OCI-LY1 (cell line): ENCODE measurements around the gene MRTFB.

ENCODE experiments used
- H2AFZ ChIP-seq: fragments of 200-600 bp; sonication (generic), shearing (Covaris generic); 2 replicates; pipeline ENCODE4 v1.6.0; 2014; ENCODE audit warnings: antibody characterized with exemption, mild to moderate bottlenecking, low read length
- H3F3A ChIP-seq: fragments of 200-600 bp; sonication (generic), shearing (Covaris generic); 2 replicates; pipeline ENCODE4 v1.6.0; 2014; ENCODE audit warnings: mild to moderate bottlenecking, antibody characterized with exemption, low read length, moderate library complexity; ENCODE audit not compliant: insufficient read depth
- H3K27ac ChIP-seq: fragments of 200-600 bp; sonication (generic); 2 replicates; pipeline ENCODE4 v1.5.1; 2014; ENCODE audit warnings: low read length, mixed run types, mild to moderate bottlenecking, low read depth; ENCODE audit not compliant: poor library complexity, severe bottlenecking
- H3K27me3 ChIP-seq: fragments of 200-600 bp; sonication (generic); 2 replicates; pipeline ENCODE4 v1.6.0; 2014; ENCODE audit warnings: antibody characterized with exemption, mild to moderate bottlenecking, low read length, moderate library complexity; ENCODE audit not compliant: insufficient read depth
- H3K36me3 ChIP-seq: fragments of 200-600 bp; sonication (generic); 2 replicates; pipeline ENCODE4 v1.6.1; 2014; ENCODE audit warnings: mild to moderate bottlenecking, antibody characterized with exemption, low read length, moderate library complexity, mixed read lengths; ENCODE audit not compliant: insufficient read depth
- H3K4me1 ChIP-seq: fragments of 200-600 bp; sonication (generic); 2 replicates; pipeline ENCODE4 v1.5.1; 2014; ENCODE audit warnings: mild to moderate bottlenecking, low read length, moderate library complexity; ENCODE audit not compliant: insufficient read depth, severe bottlenecking
- H3K4me2 ChIP-seq: fragments of 200-600 bp; sonication (generic), shearing (Covaris generic); 2 replicates; pipeline ENCODE4 v1.6.1; 2014; ENCODE audit warnings: low read length
- H3K4me3 ChIP-seq: fragments of 200-600 bp; sonication (generic); 2 replicates; pipeline ENCODE4 v1.5.1; 2014; ENCODE audit warnings: low read length, low read depth, mild to moderate bottlenecking, mixed read lengths; ENCODE audit not compliant: poor library complexity, severe bottlenecking
- H3K79me2 ChIP-seq: fragments of 200-600 bp; shearing (Covaris generic); 2 replicates; pipeline ENCODE4 v1.6.1; 2016; ENCODE audit warnings: mixed run types, low read length, mixed read lengths; ENCODE audit not compliant: insufficient read depth
- H3K9ac ChIP-seq: fragments of 200-600 bp; sonication (generic), shearing (Covaris generic); 2 replicates; pipeline ENCODE4 v1.6.1; 2014; ENCODE audit warnings: mild to moderate bottlenecking, low read length, mixed read lengths
- H3K9me2 ChIP-seq: fragments of 200-600 bp; sonication (generic), shearing (Covaris generic); 2 replicates; pipeline ENCODE4 v1.6.1; 2014; ENCODE audit warnings: low read depth, mild to moderate bottlenecking, low read length, mixed read lengths
- H3K9me3 ChIP-seq: fragments of 200-600 bp; shearing (Covaris generic); 2 replicates; pipeline ENCODE4 v1.6.1; 2014; ENCODE audit warnings: low read length, mixed read lengths
- H4K20me1 ChIP-seq: fragments of 200-600 bp; sonication (generic), shearing (Covaris generic); 2 replicates; pipeline ENCODE4 v1.6.0; 2016; ENCODE audit warnings: mild to moderate bottlenecking, low read length; ENCODE audit not compliant: insufficient read depth
- EZH2 ChIP-seq: fragments of 200-600 bp; sonication (generic), shearing (Covaris generic); IDR thresholded peaks from 2 replicates; pipeline ENCODE4 v1.8.0; 2017; ENCODE audit warnings: borderline replicate concordance, mixed run types, mild to moderate bottlenecking, antibody characterized with exemption, low read length, moderate library complexity, mixed read lengths
- TF ChIP-seq, protein P1 (sequence below): fragments of 200-600 bp; sonication (generic), shearing (Covaris generic); IDR thresholded peaks from 2 replicates; pipeline ENCODE4 v1.5.1; 2017; ENCODE audit warnings: mild to moderate bottlenecking, antibody characterized with exemption, low read length, moderate library complexity, mixed read lengths

MRTFB gene

DNA sequence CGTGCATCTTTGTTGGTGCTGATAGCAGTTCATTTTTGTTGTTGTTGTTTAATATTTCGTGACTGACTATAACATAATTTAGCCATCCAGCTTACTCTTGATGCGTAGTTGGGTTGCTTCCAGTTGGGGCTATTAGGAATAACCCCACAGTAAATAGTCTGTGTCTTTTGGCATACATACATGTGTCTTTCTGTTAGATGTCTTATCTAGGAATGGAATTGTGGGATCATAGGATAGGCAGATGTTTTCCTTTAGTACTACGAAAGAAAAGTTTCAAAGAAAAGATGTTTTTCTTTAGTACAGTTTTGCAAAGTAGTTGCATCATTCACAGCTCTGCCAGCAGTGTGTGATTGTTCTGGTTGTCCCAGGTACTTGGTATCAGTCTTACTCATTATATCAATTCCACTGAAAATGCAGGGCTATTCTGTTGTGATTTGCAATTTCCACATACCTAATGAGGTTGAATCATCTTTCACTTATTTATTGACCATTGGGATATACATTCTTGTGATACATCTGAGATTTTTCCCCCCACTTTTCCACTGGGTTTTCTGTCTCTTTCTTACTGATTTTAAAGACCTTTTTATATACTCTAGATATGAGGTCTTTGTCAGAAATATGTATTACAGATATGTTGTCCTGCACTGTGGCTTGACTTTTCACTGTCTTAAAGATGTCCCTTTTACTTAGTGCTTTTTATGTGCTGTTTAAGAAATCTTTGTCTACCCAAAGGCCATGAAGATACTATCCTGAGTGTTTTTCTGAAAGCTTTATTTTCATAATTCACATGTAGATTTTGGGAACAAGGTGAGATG lies 173.3 kb downstream of the MRTFB start:
- Histone ChIP-seq H2AFZ (no peak overlapping the region), H3K9me2 (no peaks in the 10 kb centered on the region), H3K9ac (no peak overlapping the region), H3K4me3 (no peak overlapping the region), H3K4me1 (no peaks in the 10 kb centered on the region), H3K4me2 (no peak overlapping the region), H4K20me1 (no peaks in the 10 kb centered on the region), H3K9me3 (no peaks in the 10 kb centered on the region), H3F3A (no peaks in the 10 kb centered on the region), H3K79me2 (no peaks in the 10 kb centered on the region), H3K27ac (no peak overlapping the region), H3K36me3 (peaks cover 33% of the 10 kb centered on the region; the same call in 1 of the 2 replicates), H3K27me3 (no peaks in the 10 kb centered on the region)
- TF ChIP-seq, protein P1, sequence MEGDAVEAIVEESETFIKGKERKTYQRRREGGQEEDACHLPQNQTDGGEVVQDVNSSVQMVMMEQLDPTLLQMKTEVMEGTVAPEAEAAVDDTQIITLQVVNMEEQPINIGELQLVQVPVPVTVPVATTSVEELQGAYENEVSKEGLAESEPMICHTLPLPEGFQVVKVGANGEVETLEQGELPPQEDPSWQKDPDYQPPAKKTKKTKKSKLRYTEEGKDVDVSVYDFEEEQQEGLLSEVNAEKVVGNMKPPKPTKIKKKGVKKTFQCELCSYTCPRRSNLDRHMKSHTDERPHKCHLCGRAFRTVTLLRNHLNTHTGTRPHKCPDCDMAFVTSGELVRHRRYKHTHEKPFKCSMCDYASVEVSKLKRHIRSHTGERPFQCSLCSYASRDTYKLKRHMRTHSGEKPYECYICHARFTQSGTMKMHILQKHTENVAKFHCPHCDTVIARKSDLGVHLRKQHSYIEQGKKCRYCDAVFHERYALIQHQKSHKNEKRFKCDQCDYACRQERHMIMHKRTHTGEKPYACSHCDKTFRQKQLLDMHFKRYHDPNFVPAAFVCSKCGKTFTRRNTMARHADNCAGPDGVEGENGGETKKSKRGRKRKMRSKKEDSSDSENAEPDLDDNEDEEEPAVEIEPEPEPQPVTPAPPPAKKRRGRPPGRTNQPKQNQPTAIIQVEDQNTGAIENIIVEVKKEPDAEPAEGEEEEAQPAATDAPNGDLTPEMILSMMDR: no peak
- TF ChIP-seq EZH2: no peak

DNA sequence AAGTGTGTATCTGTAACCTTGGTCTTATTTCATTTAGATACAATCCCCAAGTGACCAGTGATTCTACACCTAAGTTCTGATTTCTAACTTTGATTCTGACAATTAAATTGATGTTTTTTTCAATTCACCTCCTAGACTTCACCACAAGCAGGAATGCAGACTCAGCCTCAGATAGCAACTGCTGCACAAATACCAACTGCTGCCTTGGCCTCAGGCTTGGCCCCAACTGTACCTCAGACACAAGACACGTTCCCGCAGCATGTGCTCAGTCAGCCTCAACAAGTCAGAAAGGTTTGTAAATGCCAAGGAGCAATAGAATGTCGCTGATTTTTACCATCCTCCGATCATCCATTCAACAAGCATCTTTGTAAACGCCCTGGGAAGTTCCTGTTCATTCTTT lies 177.7 kb downstream of the MRTFB start:
- no peaks in the 10 kb centered on the region for H3K4me1 ChIP-seq
- no peaks in the 10 kb centered on the region for H4K20me1 ChIP-seq
- H3K79me2 ChIP-seq: no peaks in the 10 kb centered on the region
- no peak overlapping the region for H3K27ac ChIP-seq
- H3K36me3 ChIP-seq: peaks cover 46% of the 10 kb centered on the region
- TF ChIP-seq, protein P1: no peak
- H3K9me2 ChIP-seq: no peaks in the 10 kb centered on the region
- no peaks in the 10 kb centered on the region for H3F3A ChIP-seq
- no peak overlapping the region for H3K9ac ChIP-seq
- H3K27me3 ChIP-seq: no peaks in the 10 kb centered on the region
- no peak overlapping the region for H2AFZ ChIP-seq
- H3K4me3 ChIP-seq: no peak overlapping the region
- no peak overlapping the region for H3K4me2 ChIP-seq
- H3K9me3 ChIP-seq: no peaks in the 10 kb centered on the region

DNA sequence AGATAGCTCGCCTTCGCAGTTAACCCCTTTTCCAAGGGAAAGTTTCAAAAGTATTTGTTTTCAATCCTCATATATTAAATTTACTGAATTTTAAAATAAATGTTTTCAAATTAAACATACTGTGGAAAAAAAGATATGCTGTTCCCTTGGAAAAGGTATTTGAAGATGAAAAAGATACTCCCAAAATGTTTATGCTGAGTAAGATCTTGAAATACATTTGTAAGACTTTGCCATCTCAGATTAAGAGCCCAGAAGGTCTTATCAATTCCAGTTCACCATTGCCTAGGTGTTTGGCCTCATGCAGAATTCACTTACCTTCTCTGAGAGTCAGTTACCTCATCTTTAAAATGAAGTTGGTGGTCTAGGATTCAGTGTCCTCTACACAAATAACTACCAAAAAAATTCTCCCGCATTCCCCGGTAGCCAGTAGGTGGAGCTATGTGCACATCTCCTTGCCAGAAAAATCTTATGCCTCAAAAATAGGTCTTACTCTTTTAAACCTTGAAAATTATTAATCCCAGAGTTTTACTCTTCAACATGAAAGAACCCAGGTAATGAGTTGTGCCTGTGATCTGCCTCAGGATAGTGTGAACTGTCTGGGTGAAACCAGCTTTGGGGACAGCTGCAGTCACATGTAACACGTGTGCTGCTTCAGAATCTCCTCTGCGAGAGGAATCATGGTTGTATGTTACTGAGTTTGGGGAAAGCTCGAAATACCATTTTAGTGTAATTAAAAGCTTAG lies 178.3 kb downstream of the MRTFB start:
- no peak overlapping the region for H3K4me2 ChIP-seq
- H3K36me3 ChIP-seq: peaks cover 48% of the 10 kb centered on the region
- no peak overlapping the region for H3K9ac ChIP-seq
- no peaks in the 10 kb centered on the region for H3K27me3 ChIP-seq
- no peak overlapping the region for H2AFZ ChIP-seq
- H3K9me3 ChIP-seq: no peaks in the 10 kb centered on the region
- H3K4me3 ChIP-seq: no peak overlapping the region
- TF ChIP-seq EZH2: no peak
- TF ChIP-seq, protein P1: peak; percentile 95
- no peaks in the 10 kb centered on the region for H3K4me1 ChIP-seq
- H3K79me2 ChIP-seq: no peaks in the 10 kb centered on the region
- H3K9me2 ChIP-seq: no peaks in the 10 kb centered on the region
- no peaks in the 10 kb centered on the region for H4K20me1 ChIP-seq
- no peak overlapping the region for H3K27ac ChIP-seq
- no peaks in the 10 kb centered on the region for H3F3A ChIP-seq
